Measurements from ENCODE around the gene SLCO3A1.

Gene SLCO3A1

DNA sequence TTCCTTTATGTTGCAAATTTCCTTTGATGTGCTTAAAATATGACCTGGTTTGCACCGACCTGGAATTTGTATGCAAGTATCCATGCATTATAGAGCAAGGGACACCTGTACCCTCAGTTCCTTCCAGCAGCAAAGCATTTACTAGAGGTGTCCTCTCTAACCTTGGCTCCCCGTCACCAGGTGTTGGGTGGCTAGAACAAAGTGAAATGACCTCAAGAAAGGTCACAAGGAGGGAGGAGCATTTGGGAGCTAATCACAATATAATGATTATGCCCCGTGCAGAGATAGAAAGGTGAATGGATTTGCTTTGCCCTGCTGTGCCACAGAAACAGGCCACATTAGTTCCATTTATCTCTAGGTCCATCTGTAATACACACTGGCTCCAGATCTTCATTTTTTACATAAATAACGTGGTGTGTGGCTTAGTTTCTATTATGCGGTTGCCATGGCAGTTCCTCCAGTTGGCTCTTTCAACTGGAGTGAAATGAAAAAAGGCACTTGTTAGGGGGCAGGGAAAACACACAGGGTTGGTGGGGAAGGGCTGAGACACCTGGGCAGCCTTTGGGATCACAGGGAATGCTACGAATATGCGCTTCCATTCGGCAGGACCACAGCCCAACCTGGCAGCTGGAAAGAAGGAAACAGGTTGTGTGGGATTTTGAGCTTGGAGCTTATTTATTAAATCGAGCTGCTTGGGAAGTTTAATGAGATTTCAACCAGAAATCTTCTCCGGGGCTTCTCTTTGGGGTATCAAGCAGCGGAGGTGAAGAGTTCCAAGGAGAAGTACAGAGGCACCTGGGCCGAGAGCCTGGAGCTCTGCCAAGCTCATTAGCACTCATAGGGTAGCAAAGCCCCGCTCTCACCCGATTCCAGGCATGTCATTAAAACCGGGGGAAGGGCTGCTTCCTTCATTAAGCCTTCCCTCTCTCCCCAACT lies 306.7 kb downstream of the SLCO3A1 start:
- H3K4me3 ChIP-seq (replicated peaks; ENCODE audit: low read depth, low read length) = no peak overlapping the region
- DNase-seq (ENCODE audit: extremely low read depth, low read depth) = no peak
- TF ChIP-seq, protein P1, sequence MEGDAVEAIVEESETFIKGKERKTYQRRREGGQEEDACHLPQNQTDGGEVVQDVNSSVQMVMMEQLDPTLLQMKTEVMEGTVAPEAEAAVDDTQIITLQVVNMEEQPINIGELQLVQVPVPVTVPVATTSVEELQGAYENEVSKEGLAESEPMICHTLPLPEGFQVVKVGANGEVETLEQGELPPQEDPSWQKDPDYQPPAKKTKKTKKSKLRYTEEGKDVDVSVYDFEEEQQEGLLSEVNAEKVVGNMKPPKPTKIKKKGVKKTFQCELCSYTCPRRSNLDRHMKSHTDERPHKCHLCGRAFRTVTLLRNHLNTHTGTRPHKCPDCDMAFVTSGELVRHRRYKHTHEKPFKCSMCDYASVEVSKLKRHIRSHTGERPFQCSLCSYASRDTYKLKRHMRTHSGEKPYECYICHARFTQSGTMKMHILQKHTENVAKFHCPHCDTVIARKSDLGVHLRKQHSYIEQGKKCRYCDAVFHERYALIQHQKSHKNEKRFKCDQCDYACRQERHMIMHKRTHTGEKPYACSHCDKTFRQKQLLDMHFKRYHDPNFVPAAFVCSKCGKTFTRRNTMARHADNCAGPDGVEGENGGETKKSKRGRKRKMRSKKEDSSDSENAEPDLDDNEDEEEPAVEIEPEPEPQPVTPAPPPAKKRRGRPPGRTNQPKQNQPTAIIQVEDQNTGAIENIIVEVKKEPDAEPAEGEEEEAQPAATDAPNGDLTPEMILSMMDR (IDR thresholded peaks at IDR 0.05; ENCODE audit: low read depth, low read length, missing control alignments) = no peak

DNA sequence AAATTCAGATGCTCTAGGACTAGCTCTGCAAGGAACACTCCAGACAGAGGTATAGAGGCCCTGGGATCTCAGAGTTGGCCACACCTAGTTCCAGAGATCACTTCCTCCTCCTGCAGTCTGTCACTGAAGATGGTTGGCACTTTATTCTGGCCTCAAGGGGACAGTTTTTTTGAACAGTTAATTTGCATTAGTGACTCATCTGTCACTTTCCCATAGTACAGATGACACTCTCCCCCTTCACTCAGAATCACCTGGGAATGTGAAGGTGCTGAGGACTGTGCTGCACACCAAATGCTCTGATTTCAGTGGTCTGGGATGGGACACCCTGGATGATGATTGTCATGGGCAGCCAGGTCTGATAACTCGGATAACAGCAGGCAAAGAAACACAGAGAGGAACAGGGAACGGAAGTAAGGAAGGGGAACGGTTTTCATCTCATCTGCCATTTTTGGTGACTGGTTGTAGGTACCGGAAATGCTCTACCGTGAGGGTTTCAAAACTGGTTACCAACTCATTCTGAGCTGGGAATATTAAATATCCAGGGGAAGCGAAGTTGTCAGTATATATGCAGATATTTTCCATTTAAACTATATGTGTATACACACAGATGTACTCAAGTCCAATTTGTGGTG lies 307.6 kb downstream of the SLCO3A1 start:
- no peak overlapping the region for H3K4me3 ChIP-seq (replicated peaks; ENCODE audit: low read depth, low read length)
- no peak for DNase-seq (ENCODE audit: extremely low read depth, low read depth)
- TF ChIP-seq, protein P1 (IDR thresholded peaks at IDR 0.05; ENCODE audit: low read depth, low read length, missing control alignments) = no peak

DNA sequence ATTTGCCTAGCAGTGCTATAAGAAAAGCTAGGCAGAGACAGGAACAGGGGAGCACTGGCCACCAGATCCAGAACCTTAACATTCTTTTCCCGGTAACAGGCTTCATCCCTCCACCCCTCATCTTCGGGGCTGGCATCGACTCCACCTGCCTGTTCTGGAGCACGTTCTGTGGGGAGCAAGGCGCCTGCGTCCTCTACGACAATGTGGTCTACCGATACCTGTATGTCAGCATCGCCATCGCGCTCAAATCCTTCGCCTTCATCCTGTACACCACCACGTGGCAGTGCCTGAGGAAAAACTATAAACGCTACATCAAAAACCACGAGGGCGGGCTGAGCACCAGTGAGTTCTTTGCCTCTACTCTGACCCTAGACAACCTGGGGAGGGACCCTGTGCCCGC lies 309.1 kb downstream of the SLCO3A1 start:
- TF ChIP-seq, protein P1 (IDR thresholded peaks at IDR 0.05; ENCODE audit: low read depth, low read length, missing control alignments) = no peak
- DNase-seq (ENCODE audit: extremely low read depth, low read depth) = no peak

DNA sequence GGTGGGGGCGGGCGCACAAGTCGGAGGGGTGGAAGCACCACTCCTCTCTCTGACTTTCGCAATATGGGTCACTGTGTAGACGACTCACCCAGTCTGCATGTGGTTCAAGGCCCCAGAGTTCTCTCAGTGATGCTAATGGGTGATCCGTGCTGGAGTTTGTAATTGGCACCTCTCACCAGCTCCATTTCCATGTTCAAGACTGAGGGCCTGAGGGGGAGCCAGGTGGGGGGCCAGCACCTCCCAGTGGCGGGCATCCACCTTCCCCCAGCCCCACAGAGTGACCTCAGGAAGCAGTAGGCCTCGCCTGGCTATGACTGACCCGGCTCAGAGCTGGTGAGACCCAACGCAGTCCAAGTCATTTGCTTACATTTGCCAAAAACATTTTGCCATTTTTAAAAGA lies 310.1 kb downstream of the SLCO3A1 start:
- TF ChIP-seq, protein P1 (IDR thresholded peaks at IDR 0.05; ENCODE audit: low read depth, low read length, missing control alignments) = no peak
- DNase-seq (ENCODE audit: extremely low read depth, low read depth) = no peak
- no peak overlapping the region for H3K4me3 ChIP-seq (replicated peaks; ENCODE audit: low read depth, low read length)

More for the DNA sequence above, 309.1 kb downstream of the SLCO3A1 start:
- H3K4me3 ChIP-seq (replicated peaks; ENCODE audit: low read depth, low read length) = no peak overlapping the region

DNA sequence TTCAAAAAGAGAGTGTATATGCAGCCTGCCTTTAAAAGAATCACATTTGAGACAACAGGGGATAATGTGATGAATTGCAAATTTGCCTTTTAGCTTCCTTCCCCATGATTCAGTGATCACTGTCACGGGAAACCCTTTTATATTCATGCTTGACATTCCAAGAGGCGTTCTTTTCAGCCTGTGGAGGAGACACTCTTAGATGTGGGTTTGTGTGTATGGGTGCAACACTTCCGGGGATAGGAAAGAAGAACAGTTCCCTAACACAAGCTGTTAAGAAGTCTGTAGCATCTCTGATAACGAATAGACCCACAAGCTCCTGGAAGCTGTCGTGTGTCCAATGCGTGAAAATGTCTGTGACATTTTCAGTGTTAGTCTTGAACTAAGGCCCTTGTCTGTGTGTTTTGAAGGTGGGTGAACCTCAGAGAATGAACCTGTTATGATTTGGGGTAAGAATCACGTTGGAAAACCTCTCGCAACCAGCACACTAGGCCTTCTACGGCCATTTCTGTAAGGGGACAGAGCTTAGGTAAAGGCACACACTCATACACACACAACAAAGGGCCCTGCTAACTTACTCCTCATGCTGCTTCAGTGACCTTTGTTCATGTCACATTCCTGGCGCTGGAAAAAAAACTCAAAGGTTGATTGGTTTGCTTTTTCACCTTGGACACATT lies 311.0 kb downstream of the SLCO3A1 start:
- TF ChIP-seq, protein P1 (IDR thresholded peaks at IDR 0.05; ENCODE audit: low read depth, low read length, missing control alignments) = no peak
- no peak for DNase-seq (ENCODE audit: extremely low read depth, low read depth)
- no peak overlapping the region for H3K4me3 ChIP-seq (replicated peaks; ENCODE audit: low read depth, low read length)

DNA sequence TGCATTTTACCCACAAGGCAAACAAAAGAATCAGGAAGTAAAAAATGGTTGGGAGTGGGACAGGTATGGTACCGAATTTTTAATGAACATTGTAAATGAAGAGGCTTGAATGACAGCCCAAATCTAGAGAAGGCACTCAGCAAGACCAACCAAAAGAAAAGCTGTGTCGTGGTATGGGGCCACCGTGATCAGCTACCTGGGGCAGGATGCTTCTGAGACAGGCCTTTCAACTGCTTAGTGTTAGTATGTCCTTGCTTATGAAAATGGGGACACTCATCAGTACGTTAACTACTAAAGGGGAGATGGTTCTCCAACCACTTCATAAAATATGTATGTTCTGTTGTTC lies 311.5 kb downstream of the SLCO3A1 start:
- TF ChIP-seq, protein P1 (IDR thresholded peaks at IDR 0.05; ENCODE audit: low read depth, low read length, missing control alignments) = no peak
- H3K4me3 ChIP-seq (replicated peaks; ENCODE audit: low read depth, low read length) = no peak overlapping the region
- no peak for DNase-seq (ENCODE audit: extremely low read depth, low read depth)
